ENCODE measurements around the gene MAP3K14.

DNA sequence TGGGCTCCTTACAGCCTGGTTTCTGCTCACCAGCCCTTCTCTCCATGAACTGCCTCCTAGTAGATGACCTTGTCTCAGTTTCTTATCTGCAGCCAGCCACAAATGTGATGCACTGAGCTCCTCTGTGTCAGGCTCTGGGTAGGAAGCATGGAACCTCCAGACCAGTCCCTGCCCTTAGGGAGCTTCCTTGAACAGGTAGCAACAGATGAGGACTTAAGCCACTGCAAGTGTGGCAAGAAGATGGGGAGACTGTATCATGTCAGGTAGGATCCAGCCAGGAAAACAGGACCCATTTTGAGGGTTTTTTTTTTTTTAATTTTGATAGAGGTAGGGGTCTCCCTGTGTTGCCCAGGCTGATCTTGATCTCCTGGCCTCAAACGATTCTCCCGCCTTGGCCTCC, 5.3 kb upstream of the MAP3K14 start:
- TF ChIP-seq, protein P1, sequence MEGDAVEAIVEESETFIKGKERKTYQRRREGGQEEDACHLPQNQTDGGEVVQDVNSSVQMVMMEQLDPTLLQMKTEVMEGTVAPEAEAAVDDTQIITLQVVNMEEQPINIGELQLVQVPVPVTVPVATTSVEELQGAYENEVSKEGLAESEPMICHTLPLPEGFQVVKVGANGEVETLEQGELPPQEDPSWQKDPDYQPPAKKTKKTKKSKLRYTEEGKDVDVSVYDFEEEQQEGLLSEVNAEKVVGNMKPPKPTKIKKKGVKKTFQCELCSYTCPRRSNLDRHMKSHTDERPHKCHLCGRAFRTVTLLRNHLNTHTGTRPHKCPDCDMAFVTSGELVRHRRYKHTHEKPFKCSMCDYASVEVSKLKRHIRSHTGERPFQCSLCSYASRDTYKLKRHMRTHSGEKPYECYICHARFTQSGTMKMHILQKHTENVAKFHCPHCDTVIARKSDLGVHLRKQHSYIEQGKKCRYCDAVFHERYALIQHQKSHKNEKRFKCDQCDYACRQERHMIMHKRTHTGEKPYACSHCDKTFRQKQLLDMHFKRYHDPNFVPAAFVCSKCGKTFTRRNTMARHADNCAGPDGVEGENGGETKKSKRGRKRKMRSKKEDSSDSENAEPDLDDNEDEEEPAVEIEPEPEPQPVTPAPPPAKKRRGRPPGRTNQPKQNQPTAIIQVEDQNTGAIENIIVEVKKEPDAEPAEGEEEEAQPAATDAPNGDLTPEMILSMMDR (IDR thresholded peaks at IDR 0.05) = no peak
- TF ChIP-seq EZH2 (IDR thresholded peaks at IDR 0.05) (no peak), EZH2phosphoT487 (IDR thresholded peaks at IDR 0.05) (no peak)

Measured in neural progenitor cell (in vitro differentiated cells).